WTC11 (cell line): ENCODE data around the gene CHST3. TPM values are rescaled to one million over a fixed set of nuclear protein-coding genes. Genes with fewer than 3 reads are reported as not detected.

Experiments
- ATAC-seq: fragments of 200-7000 bp; cut with Tn5 transposase; 2 replicates; pipeline ENCODE4 v1.10.0; 2021; ENCODE audit warnings: mild to moderate bottlenecking, moderate library complexity
- CTCF ChIA-PET: fragments of 300-600 bp; sonication (Branson Sonifier 250); formaldehyde crosslinking; loops from one replicate; lab custom pipeline; 2021; ENCODE audit warnings: antibody characterized with exemption; lab: Charles Lee
- POLR2A ChIA-PET: fragments of 350-600 bp; sonication (Branson Sonifier 250); formaldehyde crosslinking; loops from one replicate; lab custom pipeline; 2021; ENCODE audit warnings: antibody characterized with exemption; lab: Charles Lee
- DNase-seq: peaks from one replicate; pipeline ENCODE4 v3.0.0; 2021; ENCODE audit warnings: low spot score
- H3K27ac Mint-ChIP-seq: 2 replicates; pipeline ENCODE4 v1.8.0; 2021; ENCODE audit warnings: mixed read lengths
- H3K27me3 Mint-ChIP-seq: 2 replicates; pipeline ENCODE4 v1.8.0; 2021; ENCODE audit warnings: low read depth, mild to moderate bottlenecking, moderate library complexity, mixed read lengths
- H3K36me3 Mint-ChIP-seq: 2 replicates; pipeline ENCODE4 v1.8.0; 2021; ENCODE audit warnings: mixed read lengths
- H3K4me1 Mint-ChIP-seq: 2 replicates; pipeline ENCODE4 v1.8.0; 2022; ENCODE audit warnings: mixed read lengths
- H3K4me3 Mint-ChIP-seq: 2 replicates; pipeline ENCODE4 v1.8.0; 2021; ENCODE audit warnings: mild to moderate bottlenecking, moderate library complexity, mixed read lengths
- H3K9me3 Mint-ChIP-seq: 2 replicates; pipeline ENCODE4 v1.8.0; 2021; ENCODE audit warnings: mixed read lengths
- AFF4 ChIP-seq: sonication (generic); formaldehyde crosslinking; IDR thresholded peaks from 2 replicates; pipeline ENCODE4 v1.8.1; 2023; ENCODE audit warnings: mild to moderate bottlenecking, missing genetic modification reagents, borderline replicate concordance
- AR ChIP-seq: fragments of 250-450 bp; sonication (Bioruptor Pico); IDR thresholded peaks from 2 replicates; pipeline ENCODE4 v1.9.0; 2021; ENCODE audit warnings: mild to moderate bottlenecking
- ATF3 ChIP-seq: sonication (generic); formaldehyde crosslinking; conservative IDR thresholded peaks from 2 replicates; pipeline ENCODE4 v1.8.1; 2022; ENCODE audit warnings: mild to moderate bottlenecking, missing genetic modification reagents
- ATF6 ChIP-seq: sonication (generic); formaldehyde crosslinking; IDR thresholded peaks from 2 replicates; pipeline ENCODE4 v1.8.1; 2023; ENCODE audit warnings: mild to moderate bottlenecking, missing genetic modification reagents
- ESRRA ChIP-seq: sonication (generic); formaldehyde crosslinking; IDR thresholded peaks from 2 replicates; pipeline ENCODE4 v1.8.1; 2022; ENCODE audit warnings: mild to moderate bottlenecking, missing genetic modification reagents, borderline replicate concordance
- FOXP4 ChIP-seq: sonication (generic); formaldehyde crosslinking; IDR thresholded peaks from 2 replicates; pipeline ENCODE4 v1.8.0; 2022; ENCODE audit warnings: mild to moderate bottlenecking, missing genetic modification reagents
- GABPB1 ChIP-seq: sonication (generic); formaldehyde crosslinking; IDR thresholded peaks from 2 replicates; pipeline ENCODE4 v1.8.1; 2023; ENCODE audit warnings: mild to moderate bottlenecking, missing genetic modification reagents
- JAZF1 ChIP-seq: fragments of 250-450 bp; sonication (Bioruptor Pico); IDR thresholded peaks from 2 replicates; pipeline ENCODE4 v1.9.0; 2021; ENCODE audit warnings: moderate library complexity, mild to moderate bottlenecking, inconsistent platforms
- MLX ChIP-seq: sonication (generic); formaldehyde crosslinking; IDR thresholded peaks from 2 replicates; pipeline ENCODE4 v1.8.1; 2023; ENCODE audit warnings: mild to moderate bottlenecking, missing genetic modification reagents, moderate library complexity
- NR3C1 ChIP-seq: sonication (generic); formaldehyde crosslinking; conservative IDR thresholded peaks from 2 replicates; pipeline ENCODE4 v1.8.1; 2023; ENCODE audit warnings: low read depth, mild to moderate bottlenecking, missing genetic modification reagents
- PRRX2 ChIP-seq: fragments of 250-450 bp; sonication (Bioruptor Pico); IDR thresholded peaks from 2 replicates; pipeline ENCODE4 v1.8.0; 2021; ENCODE audit warnings: mild to moderate bottlenecking
- SOX15 ChIP-seq: fragments of 250-450 bp; sonication (Bioruptor Pico); IDR thresholded peaks from 2 replicates; pipeline ENCODE4 v1.9.0; 2021; ENCODE audit warnings: mild to moderate bottlenecking
- TP53 ChIP-seq: sonication (generic); formaldehyde crosslinking; IDR thresholded peaks from 2 replicates; pipeline ENCODE4 v1.8.1; 2023; ENCODE audit warnings: mild to moderate bottlenecking, missing genetic modification reagents
- USF2 ChIP-seq: sonication (generic); formaldehyde crosslinking; IDR thresholded peaks from 2 replicates; pipeline ENCODE4 v1.8.1; 2023; ENCODE audit warnings: mild to moderate bottlenecking, missing genetic modification reagents, moderate library complexity
- ZMAT4 ChIP-seq: fragments of 250-450 bp; sonication (Bioruptor Pico); IDR thresholded peaks from 2 replicates; pipeline ENCODE4 v1.9.0; 2021; ENCODE audit warnings: mild to moderate bottlenecking
- ZNF317 ChIP-seq: sonication (generic); formaldehyde crosslinking; IDR thresholded peaks from 2 replicates; pipeline ENCODE4 v1.8.1; 2023; ENCODE audit warnings: low read depth, mild to moderate bottlenecking, moderate library complexity, missing genetic modification reagents, borderline replicate concordance
- ZNF396 ChIP-seq: fragments of 250-450 bp; sonication (Bioruptor Pico); IDR thresholded peaks from 2 replicates; pipeline ENCODE4 v1.8.0; 2021; ENCODE audit warnings: mild to moderate bottlenecking, moderate library complexity, borderline replicate concordance
- total RNA-seq: library from RNA; stranded (reverse); gene quantifications from 3 replicates; pipeline ENCODE4 v1.2.3, GENCODE V29; 2021

The CHST3 gene
- total RNA-seq, 1 experiment from 2014 or later, result 7.0 TPM

GRCh38 chr10:71995887-71996575 lies 31.8 kb downstream of the CHST3 start:
- Mint-ChIP-seq H3K9me3 (no peaks in the 10 kb centered on the region), H3K4me1 (peaks cover 10% of the 10 kb centered on the region), H3K36me3 (no peaks in the 10 kb centered on the region), H3K27me3 (no peaks in the 10 kb centered on the region), H3K4me3 (no peak overlapping the region)
- no peak for ATAC-seq
- ChIA-PET CTCF (interaction anchor here (1.1 to 1.9 kb wide), 3 partner anchors 12 to 80 kb away, joined by 4 to 7 read pairs (median 5); no protein-coding TSS in a partner anchor), POLR2A (interaction anchor here (0.6 kb wide), 1 partner anchor 195 kb away, joined by 5 read pairs; no protein-coding TSS in a partner anchor)
- TF ChIP-seq TP53 (no peak), AR (CRISPR knock-in tag) (no peak), GABPB1 (CRISPR knock-in tag) (no peak), ZNF396 (CRISPR knock-in tag) (no peak), USF2 (CRISPR knock-in tag) (no peak)
- TF ChIP-seq, all 79 proteins: peak for 0
- DNase-seq, result no peak
- no peak overlapping the region for H3K27ac Mint-ChIP-seq

GRCh38 chr10:71996592-71997371 lies 32.6 kb downstream of the CHST3 start:
- CTCF ChIA-PET, result no interaction called here
- no peak for TF ChIP-seq MLX (CRISPR knock-in tag)
- no peak for TF ChIP-seq NR3C1
- TF ChIP-seq AFF4 (CRISPR knock-in tag), result no peak
- TF ChIP-seq PRRX2 (CRISPR knock-in tag), result no peak
- no peak for TF ChIP-seq SOX15 (CRISPR knock-in tag)
- TF ChIP-seq ESRRA, result no peak
- no peak for TF ChIP-seq FOXP4
- TF ChIP-seq ZMAT4 (CRISPR knock-in tag), result no peak
- no peak for TF ChIP-seq ATF6 (CRISPR knock-in tag)
- TF ChIP-seq USF2 (CRISPR knock-in tag), result no peak
- TF ChIP-seq JAZF1 (CRISPR knock-in tag), result no peak
- TF ChIP-seq ZNF317 (CRISPR knock-in tag), result no peak
- no peak for TF ChIP-seq ZNF396 (CRISPR knock-in tag)
- TF ChIP-seq ATF3 (CRISPR knock-in tag), result no peak

More at GRCh38 chr10:71996592-71997371, 32.6 kb downstream of the CHST3 start:
- Mint-ChIP-seq H3K27me3 (no peaks in the 10 kb centered on the region), H3K36me3 (no peaks in the 10 kb centered on the region), H3K4me3 (no peak overlapping the region), H3K4me1 (peaks cover 10% of the 10 kb centered on the region), H3K9me3 (no peaks in the 10 kb centered on the region), H3K27ac (no peak overlapping the region)
- ATAC-seq, result no peak
- POLR2A ChIA-PET, result no interaction called here
- no peak for DNase-seq
